Calu3 (cell line): ENCODE measurements around the gene SLC8A3. TPM values are rescaled to one million over a fixed set of nuclear protein-coding genes. Genes with fewer than 3 reads are reported as not detected.

Experiments
- BruUV-seq: library from RNA; stranded (reverse); fragments of 400-500 nt; replicated peaks from 2 replicates; lab custom pipeline; 2021; lab: Mats Ljungman, UMichigan
- CTCF ChIA-PET: fragments of 300-600 bp; sonication (Branson Sonifier 250); formaldehyde crosslinking; loops from one replicate; lab custom pipeline; 2022; ENCODE audit warnings: antibody characterized with exemption; lab: Charles Lee
- DNase-seq: peaks from one replicate; pipeline ENCODE4 v3.0.0; 2022
- H3K27ac Mint-ChIP-seq: one replicate; pipeline ENCODE4 v1.8.0; 2022; ENCODE audit warnings: mixed read lengths; ENCODE audit not compliant: unreplicated experiment
- H3K27me3 Mint-ChIP-seq: one replicate; pipeline ENCODE4 v1.8.0; 2022; ENCODE audit warnings: mixed read lengths; ENCODE audit not compliant: unreplicated experiment
- H3K36me3 Mint-ChIP-seq: one replicate; pipeline ENCODE4 v1.8.0; 2022; ENCODE audit warnings: mild to moderate bottlenecking, moderate library complexity, mixed read lengths; ENCODE audit not compliant: insufficient read depth, unreplicated experiment
- H3K4me1 Mint-ChIP-seq: one replicate; pipeline ENCODE4 v1.8.0; 2022; ENCODE audit warnings: mild to moderate bottlenecking, low read depth, mixed read lengths; ENCODE audit not compliant: unreplicated experiment
- H3K4me3 Mint-ChIP-seq: one replicate; pipeline ENCODE4 v1.8.0; 2022; ENCODE audit warnings: mild to moderate bottlenecking, low read depth, moderate library complexity, mixed read lengths; ENCODE audit not compliant: unreplicated experiment
- H3K9me3 Mint-ChIP-seq: one replicate; pipeline ENCODE4 v1.8.0; 2022; ENCODE audit warnings: low read depth, mixed read lengths; ENCODE audit not compliant: unreplicated experiment
- CTCF ChIP-seq: fragments of 200-600 bp; IDR thresholded peaks from one replicate; pipeline ENCODE4 v1.8.0; 2022; ENCODE audit warnings: antibody characterized with exemption; ENCODE audit not compliant: unreplicated experiment
- intact Hi-C: fragments of 100-400 bp; cut with micrococcal nuclease; formaldehyde crosslinking; loops from one replicate; pipeline ENCODE4 v1.10.0; 2022; ENCODE audit not compliant: unreplicated experiment
- total RNA-seq: library from RNA; stranded (reverse); gene quantifications from 2 replicates; pipeline ENCODE4 v1.2.3, GENCODE V29; 2022

Gene SLC8A3
- total RNA-seq, 1 experiment from 2014 or later = not detected

GRCh38 chr14:70201994-70202393 lies 13.2 kb upstream of the SLC8A3 start:
- CTCF ChIA-PET = no interaction called here
- Mint-ChIP-seq H3K9me3 (no peaks in the 10 kb centered on the region), H3K27me3 (peaks cover 75% of the 10 kb centered on the region), H3K4me1 (no peaks in the 10 kb centered on the region), H3K36me3 (no peaks in the 10 kb centered on the region), H3K4me3 (no peak overlapping the region), H3K27ac (no peak overlapping the region)
- no peak for TF ChIP-seq CTCF
- intact Hi-C loops = no loop called here
- no peak for DNase-seq
- BruUV-seq = no TSS peak

GRCh38 chr14:70193396-70193795 lies 4.6 kb upstream of the SLC8A3 start:
- intact Hi-C loops = no loop called here
- H3K27me3 Mint-ChIP-seq = peaks cover 100% of the 10 kb centered on the region
- BruUV-seq = no TSS peak

GRCh38 chr14:70192915-70193314 lies 4.2 kb upstream of the SLC8A3 start:
- no peak for DNase-seq
- CTCF ChIA-PET = no interaction called here
- no TSS peak for BruUV-seq
- no peaks in the 10 kb centered on the region for H3K36me3 Mint-ChIP-seq
- no peak overlapping the region for H3K4me3 Mint-ChIP-seq
- intact Hi-C loops = no loop called here
- TF ChIP-seq CTCF = no peak
- H3K27ac Mint-ChIP-seq = no peak overlapping the region
- no peaks in the 10 kb centered on the region for H3K9me3 Mint-ChIP-seq
- no peaks in the 10 kb centered on the region for H3K4me1 Mint-ChIP-seq
- H3K27me3 Mint-ChIP-seq = peaks cover 100% of the 10 kb centered on the region

More at GRCh38 chr14:70193396-70193795, 4.6 kb upstream of the SLC8A3 start:
- DNase-seq = no peak
- Mint-ChIP-seq H3K27ac (no peak overlapping the region), H3K36me3 (no peaks in the 10 kb centered on the region), H3K4me3 (no peak overlapping the region), H3K4me1 (no peaks in the 10 kb centered on the region), H3K9me3 (no peaks in the 10 kb centered on the region)
- CTCF ChIA-PET = no interaction called here
- no peak for TF ChIP-seq CTCF

- CTCF ChIA-PET = no interaction called here
- no peak for DNase-seq
- no peak overlapping the region for H3K27ac Mint-ChIP-seq
- no peaks in the 10 kb centered on the region for H3K36me3 Mint-ChIP-seq
- no peaks in the 10 kb centered on the region for H3K4me1 Mint-ChIP-seq
- H3K4me3 Mint-ChIP-seq = no peak overlapping the region
- H3K27me3 Mint-ChIP-seq = peaks cover 97% of the 10 kb centered on the region
- BruUV-seq = no TSS peak
- no peak for TF ChIP-seq CTCF
- intact Hi-C loops = no loop called here
- H3K9me3 Mint-ChIP-seq = no peaks in the 10 kb centered on the region
These were observed 1.4 kb upstream of the SLC8A3 start for GRCh38 chr14:70190156-70190555.
